Measurements from ENCODE around the gene DCAF17.
"Not testable (repeated sequence)": the region's sequence is repeated elsewhere in the genome, so short reads cannot be mapped to it uniquely, and the experiment has no call there.

The DCAF17 gene

GRCh38 chr2:171410624-171411023, 23.4 kb upstream of the DCAF17 start:
- H3K9me3 ChIP-seq (ENCODE audit: control insufficient read depth in 2 of 2, low read length in 2 of 2): no peaks in the 10 kb centered on the region
- H3K4me3 ChIP-seq (ENCODE audit: low read length in 2 of 2): peak overlapping the region in 1 of 2 donors; percentile 3
- H3K36me3 ChIP-seq (ENCODE audit: control insufficient read depth in 2 of 2, insufficient read depth in 2 of 2, low read length in 2 of 2): no peaks in the 10 kb centered on the region
- peaks cover 6% of the 10 kb centered on the region for H3K4me1 ChIP-seq (ENCODE audit: control insufficient read depth, insufficient read depth, low read length)
- no peaks in the 10 kb centered on the region for H3K27me3 ChIP-seq (ENCODE audit: control insufficient read depth in 1 of 2, insufficient read depth in 2 of 2, low read length in 2 of 2)
- no peak overlapping the region for H3K9ac ChIP-seq (ENCODE audit: low read length in 2 of 2)
- no peak overlapping the region for H3K27ac ChIP-seq (ENCODE audit: low read length)

DNA sequence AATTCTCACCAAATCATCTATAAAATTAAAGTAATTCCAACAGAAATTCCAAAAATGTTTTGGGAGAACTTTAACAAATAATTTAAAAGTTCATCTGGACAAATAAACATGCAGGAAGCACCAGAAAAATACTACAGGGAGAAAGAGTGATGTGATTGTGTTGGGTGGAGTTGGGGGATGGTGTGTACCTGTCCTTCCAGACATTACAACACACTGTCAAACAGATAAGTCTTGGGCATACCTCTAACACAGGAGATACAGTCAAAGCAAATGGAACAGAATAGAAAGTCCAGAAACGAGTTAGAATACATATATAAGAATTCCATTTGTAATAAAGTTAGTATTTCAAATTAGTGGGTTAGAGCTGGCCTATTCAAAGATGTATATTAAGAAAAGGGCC, 22.8 kb upstream of the DCAF17 start:
- no peaks in the 10 kb centered on the region for H3K36me3 ChIP-seq (ENCODE audit: control insufficient read depth in 2 of 2, insufficient read depth in 2 of 2, low read length in 2 of 2)
- H3K27me3 ChIP-seq (ENCODE audit: control insufficient read depth in 1 of 2, insufficient read depth in 2 of 2, low read length in 2 of 2): no peaks in the 10 kb centered on the region
- H3K4me1 ChIP-seq (ENCODE audit: control insufficient read depth, insufficient read depth, low read length): peaks cover 6% of the 10 kb centered on the region
- no peak overlapping the region for H3K27ac ChIP-seq (ENCODE audit: low read length)
- no peaks in the 10 kb centered on the region for H3K9me3 ChIP-seq (ENCODE audit: control insufficient read depth in 2 of 2, low read length in 2 of 2)
- no peak overlapping the region for H3K4me3 ChIP-seq (ENCODE audit: low read length in 2 of 2)
- H3K9ac ChIP-seq (ENCODE audit: low read length in 2 of 2): no peak overlapping the region

GRCh38 chr2:171411791-171412483, 22.1 kb upstream of the DCAF17 start:
- Histone ChIP-seq H3K27ac (ENCODE audit: low read length) (no peak overlapping the region), H3K9me3 (ENCODE audit: control insufficient read depth in 2 of 2, low read length in 2 of 2) (no peaks in the 10 kb centered on the region), H3K27me3 (ENCODE audit: control insufficient read depth in 1 of 2, insufficient read depth in 2 of 2, low read length in 2 of 2) (no peaks in the 10 kb centered on the region), H3K9ac (ENCODE audit: low read length in 2 of 2) (no peak overlapping the region), H3K4me1 (ENCODE audit: control insufficient read depth, insufficient read depth, low read length) (peaks cover 6% of the 10 kb centered on the region), H3K36me3 (ENCODE audit: control insufficient read depth in 2 of 2, insufficient read depth in 2 of 2, low read length in 2 of 2) (no peaks in the 10 kb centered on the region), H3K4me3 (ENCODE audit: low read length in 2 of 2) (no peak overlapping the region)

GRCh38 chr2:171412571-171413175, 21.4 kb upstream of the DCAF17 start:
- no peaks in the 10 kb centered on the region for H3K36me3 ChIP-seq (ENCODE audit: control insufficient read depth in 2 of 2, insufficient read depth in 2 of 2, low read length in 2 of 2)
- H3K9ac ChIP-seq (ENCODE audit: low read length in 2 of 2): no peak overlapping the region
- no peak overlapping the region for H3K4me3 ChIP-seq (ENCODE audit: low read length in 2 of 2)
- no peak overlapping the region for H3K27ac ChIP-seq (ENCODE audit: low read length)
- peaks cover 6% of the 10 kb centered on the region for H3K4me1 ChIP-seq (ENCODE audit: control insufficient read depth, insufficient read depth, low read length)
- H3K27me3 ChIP-seq (ENCODE audit: control insufficient read depth in 1 of 2, insufficient read depth in 2 of 2, low read length in 2 of 2): no peaks in the 10 kb centered on the region
- no peaks in the 10 kb centered on the region for H3K9me3 ChIP-seq (ENCODE audit: control insufficient read depth in 2 of 2, low read length in 2 of 2)

DNA sequence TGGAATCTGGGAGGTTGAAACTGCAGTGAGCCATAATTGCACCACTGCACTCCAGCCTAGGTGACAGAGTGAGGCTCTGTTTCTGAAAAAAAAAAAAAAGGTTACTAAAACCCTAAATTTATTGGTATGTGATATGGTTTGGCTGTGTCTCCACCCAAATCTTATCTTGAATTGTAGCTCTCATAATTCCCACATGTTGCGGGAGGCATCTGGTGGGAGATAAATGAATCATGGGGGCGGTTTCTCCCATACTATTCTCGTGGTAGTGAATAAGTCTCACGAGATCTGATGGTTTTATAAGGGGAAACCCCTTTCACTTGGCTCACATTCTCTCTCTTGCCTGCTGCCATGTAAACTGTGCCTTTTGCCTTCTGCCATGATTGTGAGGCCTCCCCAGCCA, 19.4 kb upstream of the DCAF17 start:
- not testable (repeated sequence) for H3K4me1 ChIP-seq (ENCODE audit: control insufficient read depth, insufficient read depth, low read length); H3K36me3 ChIP-seq (ENCODE audit: control insufficient read depth in 2 of 2, insufficient read depth in 2 of 2, low read length in 2 of 2); H3K27ac ChIP-seq (ENCODE audit: low read length); H3K4me3 ChIP-seq (ENCODE audit: low read length in 2 of 2); H3K9ac ChIP-seq (ENCODE audit: low read length in 2 of 2); H3K27me3 ChIP-seq (ENCODE audit: control insufficient read depth in 1 of 2, insufficient read depth in 2 of 2, low read length in 2 of 2); H3K9me3 ChIP-seq (ENCODE audit: control insufficient read depth in 2 of 2, low read length in 2 of 2)

DNA sequence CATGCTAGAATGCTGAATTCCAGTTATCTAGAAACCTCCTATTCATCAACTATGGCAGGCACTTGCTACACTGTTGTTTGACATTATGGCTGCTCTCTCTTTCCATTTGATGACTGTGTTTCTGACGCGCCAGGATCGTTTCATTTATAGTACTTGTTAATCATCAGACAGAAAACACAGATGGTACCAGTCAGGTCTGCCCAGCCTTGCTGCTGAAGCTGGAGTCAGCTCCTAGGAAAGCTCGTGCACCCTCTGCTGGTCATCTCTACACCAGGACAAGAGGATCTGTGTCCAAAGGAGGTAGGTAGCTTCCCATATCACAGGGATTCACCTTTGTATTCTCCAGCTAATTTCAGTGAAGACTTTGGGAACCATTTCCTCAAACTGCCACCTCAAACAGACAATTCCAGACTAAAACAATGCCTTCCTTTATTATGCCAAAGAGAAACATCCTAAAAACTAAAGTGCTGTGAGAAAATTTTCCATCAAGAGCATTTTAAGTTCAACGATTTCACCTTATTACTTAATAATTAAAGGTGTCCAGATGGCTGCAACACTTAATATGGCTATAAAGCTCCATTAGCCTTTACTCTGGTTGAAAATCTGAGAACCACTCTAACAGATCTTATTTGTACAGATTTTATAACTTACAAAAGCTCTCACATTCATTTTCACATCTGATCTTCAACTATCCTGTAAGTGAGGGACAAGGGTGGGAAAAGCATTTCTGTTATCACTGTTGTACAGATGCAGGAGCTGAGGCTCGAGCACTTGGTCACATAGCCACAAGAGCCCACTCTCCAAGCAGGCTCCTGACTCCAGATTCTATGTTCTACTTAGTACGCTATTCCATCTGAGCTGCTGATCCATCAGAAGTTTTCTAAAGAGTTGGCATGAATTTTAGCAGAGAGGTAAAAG, 17.8 kb upstream of the DCAF17 start:
- no peaks in the 10 kb centered on the region for H3K36me3 ChIP-seq (ENCODE audit: control insufficient read depth in 2 of 2, insufficient read depth in 2 of 2, low read length in 2 of 2)
- no peaks in the 10 kb centered on the region for H3K27me3 ChIP-seq (ENCODE audit: control insufficient read depth in 1 of 2, insufficient read depth in 2 of 2, low read length in 2 of 2)
- no peak overlapping the region for H3K4me3 ChIP-seq (ENCODE audit: low read length in 2 of 2)
- no peaks in the 10 kb centered on the region for H3K4me1 ChIP-seq (ENCODE audit: control insufficient read depth, insufficient read depth, low read length)
- H3K27ac ChIP-seq (ENCODE audit: low read length): no peak overlapping the region
- H3K9ac ChIP-seq (ENCODE audit: low read length in 2 of 2): no peak overlapping the region
- H3K9me3 ChIP-seq (ENCODE audit: control insufficient read depth in 2 of 2, low read length in 2 of 2): no peaks in the 10 kb centered on the region

DNA sequence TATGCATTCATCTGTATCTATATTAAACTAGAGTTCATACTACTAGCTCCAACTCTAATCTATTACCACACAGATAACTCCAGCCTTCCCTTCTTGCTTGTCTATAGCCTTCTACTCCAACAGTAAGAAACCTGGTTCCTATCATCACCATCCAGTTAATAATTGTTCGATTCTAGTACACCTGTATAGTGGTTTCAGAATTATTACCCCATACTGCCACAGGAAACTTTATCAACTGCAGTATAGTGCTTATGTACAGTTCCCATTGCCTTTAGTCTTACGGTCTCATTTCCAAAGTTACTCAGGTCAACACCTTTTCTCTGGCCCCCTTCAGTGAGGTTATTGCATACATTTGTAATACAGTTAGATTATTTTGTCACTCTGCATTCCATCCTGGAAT, 14.7 kb upstream of the DCAF17 start:
- Histone ChIP-seq H3K9ac (ENCODE audit: low read length in 2 of 2) (no peak overlapping the region), H3K4me3 (ENCODE audit: low read length in 2 of 2) (no peak overlapping the region), H3K27ac (ENCODE audit: low read length) (no peak overlapping the region), H3K27me3 (ENCODE audit: control insufficient read depth in 1 of 2, insufficient read depth in 2 of 2, low read length in 2 of 2) (no peaks in the 10 kb centered on the region), H3K36me3 (ENCODE audit: control insufficient read depth in 2 of 2, insufficient read depth in 2 of 2, low read length in 2 of 2) (no peaks in the 10 kb centered on the region), H3K9me3 (ENCODE audit: control insufficient read depth in 2 of 2, low read length in 2 of 2) (no peaks in the 10 kb centered on the region), H3K4me1 (ENCODE audit: control insufficient read depth, insufficient read depth, low read length) (no peaks in the 10 kb centered on the region)

DNA sequence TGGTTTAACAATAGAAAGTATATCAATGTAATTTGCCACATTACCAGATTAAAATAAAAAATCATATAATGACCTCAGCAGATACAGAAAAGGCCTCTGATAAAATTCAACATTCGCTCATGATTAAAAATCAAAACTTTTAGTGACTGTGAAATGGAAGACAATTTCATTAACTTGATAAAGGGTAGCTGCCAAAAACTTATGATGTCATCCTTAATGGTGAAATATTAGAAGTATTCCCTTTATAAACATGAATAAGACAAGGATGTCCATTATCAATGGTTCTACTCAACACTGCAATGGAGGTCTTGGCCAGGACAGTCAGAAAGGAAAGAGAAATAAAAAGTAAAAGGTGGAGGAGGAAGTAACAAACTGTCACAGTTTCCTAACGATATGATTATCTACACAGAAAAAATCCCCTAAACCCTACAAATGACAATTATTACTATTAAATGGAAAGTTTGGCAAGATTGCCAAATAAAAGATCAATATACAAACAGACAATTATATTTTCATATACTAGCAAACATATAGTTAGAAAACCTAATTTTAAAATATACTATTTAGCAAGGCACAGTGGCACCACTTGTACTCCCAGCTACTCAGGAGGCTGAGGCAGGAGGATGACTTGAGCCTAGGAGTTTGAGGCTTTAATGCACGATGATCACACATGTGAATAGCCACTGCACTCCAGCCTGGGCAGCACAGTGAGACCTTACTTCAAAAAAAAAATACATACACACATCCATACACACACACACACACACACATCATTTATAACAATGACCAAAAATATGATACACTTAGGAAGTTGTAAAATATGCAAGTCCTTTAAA, 13.1 kb upstream of the DCAF17 start:
- H3K36me3 ChIP-seq (ENCODE audit: control insufficient read depth in 2 of 2, insufficient read depth in 2 of 2, low read length in 2 of 2): no peaks in the 10 kb centered on the region
- no peaks in the 10 kb centered on the region for H3K27me3 ChIP-seq (ENCODE audit: control insufficient read depth in 1 of 2, insufficient read depth in 2 of 2, low read length in 2 of 2)
- no peak overlapping the region for H3K9ac ChIP-seq (ENCODE audit: low read length in 2 of 2)
- no peaks in the 10 kb centered on the region for H3K4me1 ChIP-seq (ENCODE audit: control insufficient read depth, insufficient read depth, low read length)
- no peak overlapping the region for H3K4me3 ChIP-seq (ENCODE audit: low read length in 2 of 2)
- H3K9me3 ChIP-seq (ENCODE audit: control insufficient read depth in 2 of 2, low read length in 2 of 2): no peaks in the 10 kb centered on the region
- H3K27ac ChIP-seq (ENCODE audit: low read length): no peak overlapping the region

DNA sequence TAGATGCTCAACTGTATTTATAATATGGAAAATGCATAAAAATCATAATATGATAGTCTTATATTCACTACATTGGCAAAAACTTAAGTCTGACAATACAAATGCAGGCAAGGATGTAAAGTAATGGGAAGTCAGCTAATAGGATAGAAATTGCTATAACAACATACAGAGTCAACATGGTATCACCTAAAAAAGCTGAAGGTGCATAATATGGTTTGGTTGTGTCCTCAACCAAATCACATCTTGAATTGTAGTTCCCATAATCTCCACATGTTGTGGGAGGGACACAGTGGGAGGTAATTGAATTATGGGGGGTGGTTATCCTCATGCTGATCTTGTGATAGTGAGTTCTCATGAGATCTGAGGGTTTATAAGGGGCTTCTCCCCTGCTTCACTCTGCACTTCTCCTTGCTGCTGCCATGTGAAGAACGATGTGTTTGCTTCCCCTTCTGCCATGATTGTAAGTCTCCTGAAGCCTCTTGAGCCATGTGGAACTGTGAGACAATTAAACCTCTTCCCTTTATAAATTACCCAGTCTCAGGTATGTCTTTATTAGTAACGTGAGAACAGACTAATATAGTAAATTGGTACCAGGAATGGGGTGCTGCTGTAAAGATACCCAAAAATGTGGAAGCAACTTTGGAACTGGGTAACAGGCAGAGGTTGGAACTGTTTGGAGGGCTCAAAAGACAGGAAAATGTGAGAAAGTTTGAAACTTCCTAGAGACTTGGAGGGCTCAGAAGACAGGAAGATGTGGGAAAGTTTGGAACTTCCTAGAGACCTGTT, 11.1 kb upstream of the DCAF17 start:
- H3K4me3 ChIP-seq (ENCODE audit: low read length in 2 of 2); H3K9me3 ChIP-seq (ENCODE audit: control insufficient read depth in 2 of 2, low read length in 2 of 2); H3K4me1 ChIP-seq (ENCODE audit: control insufficient read depth, insufficient read depth, low read length); H3K9ac ChIP-seq (ENCODE audit: low read length in 2 of 2); H3K27me3 ChIP-seq (ENCODE audit: control insufficient read depth in 1 of 2, insufficient read depth in 2 of 2, low read length in 2 of 2); H3K27ac ChIP-seq (ENCODE audit: low read length); H3K36me3 ChIP-seq (ENCODE audit: control insufficient read depth in 2 of 2, insufficient read depth in 2 of 2, low read length in 2 of 2): not testable (repeated sequence)
